ENCODE measurements around the gene AR. TPM values are rescaled to one million over a fixed set of nuclear protein-coding genes. Genes with fewer than 3 reads are reported as not detected.

AR gene
- total and polyA plus RNA-seq, 2 donors (not counting 3 experiments of a cell fraction or from before 2014, with no cell fraction given): 9.3 to 16.0 TPM

DNA sequence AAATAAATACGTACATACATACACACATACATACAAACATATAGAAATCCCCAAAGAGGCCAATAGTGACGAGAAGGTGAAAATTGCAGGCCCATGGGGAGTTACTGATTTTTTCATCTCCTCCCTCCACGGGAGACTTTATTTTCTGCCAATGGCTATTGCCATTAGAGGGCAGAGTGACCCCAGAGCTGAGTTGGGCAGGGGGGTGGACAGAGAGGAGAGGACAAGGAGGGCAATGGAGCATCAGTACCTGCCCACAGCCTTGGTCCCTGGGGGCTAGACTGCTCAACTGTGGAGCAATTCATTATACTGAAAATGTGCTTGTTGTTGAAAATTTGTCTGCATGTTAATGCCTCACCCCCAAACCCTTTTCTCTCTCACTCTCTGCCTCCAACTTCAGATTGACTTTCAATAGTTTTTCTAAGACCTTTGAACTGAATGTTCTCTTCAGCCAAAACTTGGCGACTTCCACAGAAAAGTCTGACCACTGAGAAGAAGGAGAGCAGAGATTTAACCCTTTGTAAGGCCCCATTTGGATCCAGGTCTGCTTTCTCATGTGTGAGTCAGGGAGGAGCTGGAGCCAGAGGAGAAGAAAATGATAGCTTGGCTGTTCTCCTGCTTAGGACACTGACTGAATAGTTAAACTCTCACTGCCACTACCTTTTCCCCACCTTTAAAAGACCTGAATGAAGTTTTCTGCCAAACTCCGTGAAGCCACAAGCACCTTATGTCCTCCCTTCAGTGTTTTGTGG lies 180.7 kb downstream of the AR start:
- H4K20me1 ChIP-seq (replicated peaks; ENCODE audit: control insufficient read depth, extremely low read depth, insufficient read depth, low read length): no peaks in the 10 kb centered on the region
- no TSS peak for BruUV-seq (replicated peaks)
- dilution Hi-C loops (cut with MboI; ENCODE audit: extremely low pct_ligation_motif_present, low sequenced_read_pairs) (no loop called here), intact Hi-C loops (cut with micrococcal nuclease) (no loop called here)
- no peaks in the 10 kb centered on the region for H3K79me2 ChIP-seq (ENCODE audit: control insufficient read depth, insufficient read depth, low read length)
- H3K27ac ChIP-seq (ENCODE audit: insufficient read depth, low read depth, low read length): no peak overlapping the region
- FAIRE-seq (peak; percentile 42), DNase-seq (ENCODE audit: low read depth, low spot score) (no peak)
- H2AFZ ChIP-seq (ENCODE audit: low read depth, low read length): no peak overlapping the region
- H3K9me1 ChIP-seq (replicated peaks; ENCODE audit: control insufficient read depth, extremely low read depth, insufficient read depth, low read length): no peaks in the 10 kb centered on the region
- no peak overlapping the region for H3K4me3 ChIP-seq (replicated peaks in 1 of 3; ENCODE audit: insufficient read depth in 1 of 3, low read depth in 1 of 3, low read length in 3 of 3)
- H3K36me3 ChIP-seq (ENCODE audit: control insufficient read depth in 2 of 2, extremely low read depth in 1 of 2, insufficient read depth in 2 of 2, low read length in 2 of 2): peaks cover 0 to 5% of the 10 kb centered on the region in 2 experiments
- POLR2A ChIA-PET: no interaction called here
- peaks cover 14% of the 10 kb centered on the region for H3K4me1 ChIP-seq (ENCODE audit: control insufficient read depth, extremely low read depth, insufficient read depth, low read length)
- CTCF ChIA-PET: no interaction called here
- no peak for TF ChIP-seq MYC (IDR thresholded peaks at IDR 0.05; ENCODE audit: low read depth, low read length)
- no peak for TF ChIP-seq GATA2 (IDR thresholded peaks at IDR 0.05; ENCODE audit: insufficient read depth, insufficient read length, low read depth, low read length)
- TF ChIP-seq JUN (IDR thresholded peaks at IDR 0.05; ENCODE audit: borderline replicate concordance, insufficient read depth, insufficient read length, low read depth): no peak
- TF ChIP-seq, protein P1, sequence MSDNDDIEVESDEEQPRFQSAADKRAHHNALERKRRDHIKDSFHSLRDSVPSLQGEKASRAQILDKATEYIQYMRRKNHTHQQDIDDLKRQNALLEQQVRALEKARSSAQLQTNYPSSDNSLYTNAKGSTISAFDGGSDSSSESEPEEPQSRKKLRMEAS (IDR thresholded peaks at IDR 0.05; ENCODE audit: insufficient read depth, insufficient read length): no peak
- no peak for TF ChIP-seq POLR2AphosphoS5 (IDR thresholded peaks at IDR 0.05; ENCODE audit: insufficient read depth, low read depth, low read length)
- TF ChIP-seq, protein P2, sequence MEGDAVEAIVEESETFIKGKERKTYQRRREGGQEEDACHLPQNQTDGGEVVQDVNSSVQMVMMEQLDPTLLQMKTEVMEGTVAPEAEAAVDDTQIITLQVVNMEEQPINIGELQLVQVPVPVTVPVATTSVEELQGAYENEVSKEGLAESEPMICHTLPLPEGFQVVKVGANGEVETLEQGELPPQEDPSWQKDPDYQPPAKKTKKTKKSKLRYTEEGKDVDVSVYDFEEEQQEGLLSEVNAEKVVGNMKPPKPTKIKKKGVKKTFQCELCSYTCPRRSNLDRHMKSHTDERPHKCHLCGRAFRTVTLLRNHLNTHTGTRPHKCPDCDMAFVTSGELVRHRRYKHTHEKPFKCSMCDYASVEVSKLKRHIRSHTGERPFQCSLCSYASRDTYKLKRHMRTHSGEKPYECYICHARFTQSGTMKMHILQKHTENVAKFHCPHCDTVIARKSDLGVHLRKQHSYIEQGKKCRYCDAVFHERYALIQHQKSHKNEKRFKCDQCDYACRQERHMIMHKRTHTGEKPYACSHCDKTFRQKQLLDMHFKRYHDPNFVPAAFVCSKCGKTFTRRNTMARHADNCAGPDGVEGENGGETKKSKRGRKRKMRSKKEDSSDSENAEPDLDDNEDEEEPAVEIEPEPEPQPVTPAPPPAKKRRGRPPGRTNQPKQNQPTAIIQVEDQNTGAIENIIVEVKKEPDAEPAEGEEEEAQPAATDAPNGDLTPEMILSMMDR (IDR thresholded peaks at IDR 0.05; ENCODE audit: extremely low read depth in 1 of 2, insufficient read depth in 1 of 2, low read depth in 1 of 2, low read length in 2 of 2): no peak
- no peak for TF ChIP-seq FOS (IDR thresholded peaks at IDR 0.05; ENCODE audit: borderline replicate concordance, insufficient read depth, low read length)
- TF ChIP-seq EZH2 (IDR thresholded peaks at IDR 0.05; ENCODE audit: borderline replicate concordance, low read depth, low read length, severe bottlenecking): no peak
- no peak for TF ChIP-seq POLR2A (IDR thresholded peaks at IDR 0.05; ENCODE audit: low read depth, low read length)
- H3K9ac ChIP-seq (replicated peaks; ENCODE audit: extremely low read depth, insufficient read depth, low read length): no peak overlapping the region
- H3K9me3 ChIP-seq (replicated peaks; ENCODE audit: control insufficient read depth, insufficient read depth, low read length): no peaks in the 10 kb centered on the region
- no peak overlapping the region for H3K4me2 ChIP-seq (ENCODE audit: insufficient read depth, low read length)
- no peaks in the 10 kb centered on the region for H3K27me3 ChIP-seq (ENCODE audit: control insufficient read depth in 2 of 2, insufficient read depth in 2 of 2, low read length in 2 of 2)
